GM21381 (cell line): ENCODE results near the gene GRAP.
"Not testable (repeated sequence)": the region's sequence is repeated elsewhere in the genome, so short reads cannot be mapped to it uniquely, and the experiment has no call there.

ENCODE experiments used
- ATAC-seq: cut with Tn5 transposase; IDR thresholded peaks from one replicate; pipeline ENCODE4 v1.9.1; 2021; ENCODE audit warnings: mild to moderate bottlenecking, moderate library complexity; ENCODE audit not compliant: unreplicated experiment

The GRAP gene

GRCh38 chr17:19043032-19043431 is 3.7 kb downstream of the GRAP start:
- not testable (repeated sequence) for ATAC-seq

- not testable (repeated sequence) for ATAC-seq
Observed at GRCh38 chr17:19042369-19042768, 4.4 kb downstream of the GRAP start.

GRCh38 chr17:19041871-19042270 is 4.9 kb downstream of the GRAP start:
- not testable (repeated sequence) for ATAC-seq

- not testable (repeated sequence) for ATAC-seq
Observed at GRCh38 chr17:19040350-19040749, 6.4 kb downstream of the GRAP start.

- ATAC-seq: not testable (repeated sequence)
Observed at GRCh38 chr17:19038730-19039129, 8.0 kb downstream of the GRAP start.

GRCh38 chr17:19038007-19038406 is 8.8 kb downstream of the GRAP start:
- ATAC-seq: not testable (repeated sequence)

- not testable (repeated sequence) for ATAC-seq
Observed at GRCh38 chr17:19037547-19037946, 9.2 kb downstream of the GRAP start.

- not testable (repeated sequence) for ATAC-seq
Observed at GRCh38 chr17:19036186-19036585, 10.6 kb downstream of the GRAP start.

GRCh38 chr17:19032377-19032988 is 14.3 kb downstream of the GRAP start:
- not testable (repeated sequence) for ATAC-seq

GRCh38 chr17:19031729-19032128 is 15.0 kb downstream of the GRAP start:
- ATAC-seq: not testable (repeated sequence)

GRCh38 chr17:19030771-19031449 is 15.8 kb downstream of the GRAP start:
- not testable (repeated sequence) for ATAC-seq

GRCh38 chr17:19029740-19030139 is 17.0 kb downstream of the GRAP start:
- not testable (repeated sequence) for ATAC-seq

GRCh38 chr17:19028671-19029070 is 18.1 kb downstream of the GRAP start:
- ATAC-seq: not testable (repeated sequence)

- no peak for ATAC-seq
Observed at GRCh38 chr17:19024101-19025078, 22.4 kb downstream of the GRAP start.

GRCh38 chr17:19023209-19023999 is 23.4 kb downstream of the GRAP start:
- no peak for ATAC-seq

GRCh38 chr17:19022747-19023146 is 24.0 kb downstream of the GRAP start:
- ATAC-seq: no peak

GRCh38 chr17:19022128-19022527 is 24.6 kb downstream of the GRAP start:
- ATAC-seq: no peak

- ATAC-seq: no peak
Observed at GRCh38 chr17:19021622-19022083, 25.1 kb downstream of the GRAP start.

GRCh38 chr17:19021011-19021621 is 25.6 kb downstream of the GRAP start:
- not testable (repeated sequence) for ATAC-seq

- ATAC-seq: no peak
Observed at GRCh38 chr17:19020016-19020415, 26.7 kb downstream of the GRAP start.
